SJCRH30 (cell line): ENCODE data around the gene TBC1D4. TPM values are rescaled to one million over a fixed set of nuclear protein-coding genes. Genes with fewer than 3 reads are reported as not detected.

Source experiments
- DNase-seq, 2 experiments: peaks; one replicate each; pipeline ENCODE4 v3.0.0-alpha.2; 2015 to 2020
- H3K27ac ChIP-seq: fragments of 250-450 bp; sonication (Bioruptor Pico); 2 replicates; pipeline ENCODE4 v1.5.1; 2020; ENCODE audit warnings: mild to moderate bottlenecking, moderate library complexity
- H3K27me3 ChIP-seq: fragments of 250-450 bp; sonication (Bioruptor Pico); 2 replicates; pipeline ENCODE4 v1.5.1; 2020; ENCODE audit warnings: mild to moderate bottlenecking, moderate library complexity
- H3K36me3 ChIP-seq: fragments of 250-450 bp; sonication (Bioruptor Pico); 2 replicates; pipeline ENCODE4 v1.5.1; 2020; ENCODE audit warnings: mild to moderate bottlenecking, moderate library complexity
- H3K4me1 ChIP-seq: fragments of 250-450 bp; sonication (Bioruptor Pico); 2 replicates; pipeline ENCODE4 v1.5.1; 2020; ENCODE audit warnings: mild to moderate bottlenecking, moderate library complexity
- H3K4me3 ChIP-seq: fragments of 250-450 bp; sonication (Bioruptor Pico); 2 replicates; pipeline ENCODE4 v1.5.1; 2020; ENCODE audit warnings: mild to moderate bottlenecking, moderate library complexity
- H3K9me3 ChIP-seq: fragments of 250-450 bp; sonication (Bioruptor Pico); replicated peaks from 2 replicates; pipeline ENCODE4 v1.5.1; 2020; ENCODE audit warnings: mild to moderate bottlenecking, moderate library complexity
- total RNA-seq: library from RNA; depleted of rRNA; stranded (reverse); fragments of >200 nt; shearing (Covaris generic); gene quantifications from 2 replicates; pipeline ENCODE4 v1.2.3, GENCODE V29; 2014

TBC1D4 gene
- total RNA-seq, 1 experiment from 2014 or later: 18.4 TPM

GRCh38 chr13:75478659-75479058 is 3.3 kb downstream of the TBC1D4 start:
- no peak for DNase-seq
- no peaks in the 10 kb centered on the region for H3K9me3 ChIP-seq
- H3K36me3 ChIP-seq: no peaks in the 10 kb centered on the region
- no peak overlapping the region for H3K27ac ChIP-seq
- H3K4me1 ChIP-seq: peaks cover 3% of the 10 kb centered on the region; the same call in 1 of the 2 replicates
- H3K27me3 ChIP-seq: no peaks in the 10 kb centered on the region
- H3K4me3 ChIP-seq: no peak overlapping the region

- Histone ChIP-seq H3K9me3 (no peaks in the 10 kb centered on the region), H3K4me3 (no peak overlapping the region), H3K36me3 (no peaks in the 10 kb centered on the region), H3K27me3 (no peaks in the 10 kb centered on the region), H3K4me1 (0 out of 2 replicates have a peak, but pooled peaks cover 3% of the 10 kb centered on the region), H3K27ac (no peak overlapping the region)
- no peak for DNase-seq
These were observed 7.0 kb downstream of the TBC1D4 start for GRCh38 chr13:75474956-75475355.

DNA sequence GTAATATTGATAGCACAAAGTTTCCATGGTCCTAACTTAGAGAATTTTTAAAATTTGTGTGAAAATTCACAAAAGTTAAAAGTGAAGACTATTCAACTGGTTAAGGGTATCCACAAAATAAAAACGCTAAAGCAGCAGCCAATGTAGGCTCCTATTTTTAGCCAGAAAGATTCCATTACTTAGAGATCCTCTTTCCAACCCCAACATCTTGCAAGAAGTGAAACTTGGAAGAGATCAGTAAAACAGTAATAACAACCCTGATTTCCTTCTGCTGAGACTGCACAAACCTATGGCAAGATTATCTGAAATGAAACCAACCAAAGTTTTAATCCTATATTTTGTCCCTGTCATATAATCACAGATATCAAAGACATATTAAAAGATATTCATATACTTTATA is 8.5 kb downstream of the TBC1D4 start:
- H3K4me3 ChIP-seq: no peak overlapping the region
- H3K27me3 ChIP-seq: no peaks in the 10 kb centered on the region
- no peak overlapping the region for H3K27ac ChIP-seq
- DNase-seq: no peak
- no peaks in the 10 kb centered on the region for H3K36me3 ChIP-seq
- H3K9me3 ChIP-seq: no peaks in the 10 kb centered on the region
- no peaks in the 10 kb centered on the region for H3K4me1 ChIP-seq

- no peaks in the 10 kb centered on the region for H3K36me3 ChIP-seq
- H3K4me3 ChIP-seq: no peak overlapping the region
- H3K9me3 ChIP-seq: no peaks in the 10 kb centered on the region
- no peaks in the 10 kb centered on the region for H3K27me3 ChIP-seq
- DNase-seq: no peak
- no peaks in the 10 kb centered on the region for H3K4me1 ChIP-seq
- no peak overlapping the region for H3K27ac ChIP-seq
These were observed 11.3 kb downstream of the TBC1D4 start for GRCh38 chr13:75470676-75471075.

- no peaks in the 10 kb centered on the region for H3K27me3 ChIP-seq
- no peak overlapping the region for H3K4me3 ChIP-seq
- H3K9me3 ChIP-seq: no peaks in the 10 kb centered on the region
- H3K36me3 ChIP-seq: no peaks in the 10 kb centered on the region
- H3K4me1 ChIP-seq: no peaks in the 10 kb centered on the region
- no peak for DNase-seq
- H3K27ac ChIP-seq: no peak overlapping the region
These were observed 12.9 kb downstream of the TBC1D4 start for GRCh38 chr13:75469047-75469446.

DNA sequence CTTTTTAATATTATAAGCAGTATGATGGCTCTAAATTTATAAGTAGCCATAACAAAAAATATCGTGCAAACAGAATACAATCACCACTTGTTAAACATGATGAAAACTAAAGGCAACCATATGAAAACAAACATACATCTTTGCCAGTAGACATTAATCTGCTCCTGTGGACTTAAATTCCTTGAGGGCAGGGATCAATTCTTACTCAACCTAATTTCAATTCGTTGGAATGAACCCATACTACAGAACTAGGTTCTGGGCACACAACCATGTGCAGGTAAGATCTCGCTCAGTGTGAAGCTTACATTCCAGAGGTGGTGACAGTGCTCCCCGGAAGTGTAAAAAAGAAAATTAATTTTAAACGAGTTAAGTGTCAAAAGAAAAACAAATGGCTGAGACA is 13.4 kb downstream of the TBC1D4 start:
- Histone ChIP-seq H3K27ac (no peak overlapping the region), H3K4me3 (no peak overlapping the region), H3K27me3 (no peaks in the 10 kb centered on the region), H3K9me3 (no peaks in the 10 kb centered on the region), H3K36me3 (no peaks in the 10 kb centered on the region), H3K4me1 (no peaks in the 10 kb centered on the region)
- no peak for DNase-seq

- no peaks in the 10 kb centered on the region for H3K4me1 ChIP-seq
- H3K9me3 ChIP-seq: no peaks in the 10 kb centered on the region
- no peak overlapping the region for H3K4me3 ChIP-seq
- H3K27ac ChIP-seq: no peak overlapping the region
- no peak for DNase-seq
- no peaks in the 10 kb centered on the region for H3K27me3 ChIP-seq
- H3K36me3 ChIP-seq: no peaks in the 10 kb centered on the region
These were observed 13.9 kb downstream of the TBC1D4 start for GRCh38 chr13:75468098-75468497.

DNA sequence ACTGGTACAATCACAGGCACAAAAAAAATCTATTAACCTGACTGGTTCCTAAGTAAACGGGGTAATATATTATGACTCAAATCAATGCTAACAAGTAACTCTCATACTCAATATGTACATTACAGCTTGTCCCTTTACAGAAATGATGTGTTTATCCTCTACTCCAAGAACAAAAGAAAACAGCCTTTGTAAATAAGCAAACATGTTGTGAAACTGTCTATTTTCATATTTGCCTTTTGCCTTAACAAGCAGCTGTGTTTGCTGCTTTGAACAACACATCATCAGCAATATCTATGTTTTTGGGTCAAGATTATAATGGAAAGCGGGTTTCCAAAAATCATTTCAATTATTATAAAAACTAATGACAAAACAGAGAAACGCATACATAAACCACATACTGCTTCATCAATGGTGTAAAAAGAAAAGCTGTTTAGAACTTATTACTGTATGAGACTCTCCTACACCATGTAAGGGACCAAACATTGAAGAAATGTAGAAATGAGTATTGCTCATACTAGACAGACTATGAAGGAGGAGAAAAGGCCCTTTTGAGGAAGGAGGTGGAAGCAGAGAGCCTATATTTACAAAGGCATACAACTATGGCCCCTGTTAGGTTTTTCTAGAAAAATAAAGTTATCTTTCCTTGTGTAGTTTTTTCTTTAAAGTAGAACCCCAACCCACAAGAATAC is 14.8 kb downstream of the TBC1D4 start:
- Histone ChIP-seq H3K4me3 (no peak overlapping the region), H3K27me3 (no peaks in the 10 kb centered on the region), H3K9me3 (no peaks in the 10 kb centered on the region), H3K27ac (no peak overlapping the region), H3K36me3 (no peaks in the 10 kb centered on the region), H3K4me1 (no peaks in the 10 kb centered on the region)
- DNase-seq: no peak

DNA sequence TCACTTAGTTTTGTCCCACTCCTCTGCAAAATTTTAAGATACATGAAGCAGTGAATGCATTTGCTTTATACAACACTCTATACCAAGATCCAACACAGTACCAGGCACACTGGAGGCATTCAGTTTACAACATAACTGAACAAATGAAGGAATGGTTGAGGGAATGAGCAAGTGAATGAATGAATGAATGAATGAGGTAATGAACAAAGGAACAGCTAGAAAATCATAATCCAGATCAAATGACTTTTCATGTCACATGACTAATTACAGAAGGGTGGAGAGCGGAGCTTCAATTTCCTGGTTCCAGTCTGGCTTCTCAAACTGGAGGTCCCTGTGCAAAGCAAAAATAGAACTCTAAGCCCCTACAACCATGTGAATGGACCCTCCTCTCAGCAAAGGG is 16.7 kb downstream of the TBC1D4 start:
- Histone ChIP-seq H3K4me1 (no peaks in the 10 kb centered on the region), H3K36me3 (no peaks in the 10 kb centered on the region), H3K27ac (no peak overlapping the region), H3K4me3 (no peak overlapping the region), H3K9me3 (no peaks in the 10 kb centered on the region), H3K27me3 (no peaks in the 10 kb centered on the region)
- DNase-seq: no peak

DNA sequence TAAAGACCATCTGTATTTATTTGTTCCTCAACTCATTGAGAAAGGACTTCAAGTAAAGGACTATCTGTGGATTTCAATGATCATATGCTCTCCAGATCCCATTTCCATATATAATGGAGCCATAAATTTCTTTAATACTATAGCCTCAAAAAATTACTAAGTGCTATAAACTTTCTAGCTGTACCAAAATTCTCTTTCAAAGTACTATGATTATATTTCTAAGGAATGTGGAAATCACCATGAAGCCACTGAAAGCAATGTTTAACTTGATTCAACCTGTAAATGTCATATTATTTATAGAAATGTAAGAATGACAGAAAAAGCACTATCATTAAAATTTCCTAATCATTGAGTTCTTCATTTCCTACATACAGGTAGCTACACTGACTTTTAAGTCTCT is 20.7 kb downstream of the TBC1D4 start:
- Histone ChIP-seq H3K27me3 (no peaks in the 10 kb centered on the region), H3K36me3 (no peaks in the 10 kb centered on the region), H3K4me3 (no peak overlapping the region), H3K27ac (no peak overlapping the region), H3K4me1 (no peaks in the 10 kb centered on the region), H3K9me3 (no peaks in the 10 kb centered on the region)
- DNase-seq: no peak

- Histone ChIP-seq H3K9me3 (no peaks in the 10 kb centered on the region), H3K4me3 (no peak overlapping the region), H3K27ac (no peak overlapping the region), H3K36me3 (no peaks in the 10 kb centered on the region), H3K27me3 (no peaks in the 10 kb centered on the region), H3K4me1 (no peaks in the 10 kb centered on the region)
- DNase-seq: no peak
These were observed 21.3 kb downstream of the TBC1D4 start for GRCh38 chr13:75460644-75461043.

DNA sequence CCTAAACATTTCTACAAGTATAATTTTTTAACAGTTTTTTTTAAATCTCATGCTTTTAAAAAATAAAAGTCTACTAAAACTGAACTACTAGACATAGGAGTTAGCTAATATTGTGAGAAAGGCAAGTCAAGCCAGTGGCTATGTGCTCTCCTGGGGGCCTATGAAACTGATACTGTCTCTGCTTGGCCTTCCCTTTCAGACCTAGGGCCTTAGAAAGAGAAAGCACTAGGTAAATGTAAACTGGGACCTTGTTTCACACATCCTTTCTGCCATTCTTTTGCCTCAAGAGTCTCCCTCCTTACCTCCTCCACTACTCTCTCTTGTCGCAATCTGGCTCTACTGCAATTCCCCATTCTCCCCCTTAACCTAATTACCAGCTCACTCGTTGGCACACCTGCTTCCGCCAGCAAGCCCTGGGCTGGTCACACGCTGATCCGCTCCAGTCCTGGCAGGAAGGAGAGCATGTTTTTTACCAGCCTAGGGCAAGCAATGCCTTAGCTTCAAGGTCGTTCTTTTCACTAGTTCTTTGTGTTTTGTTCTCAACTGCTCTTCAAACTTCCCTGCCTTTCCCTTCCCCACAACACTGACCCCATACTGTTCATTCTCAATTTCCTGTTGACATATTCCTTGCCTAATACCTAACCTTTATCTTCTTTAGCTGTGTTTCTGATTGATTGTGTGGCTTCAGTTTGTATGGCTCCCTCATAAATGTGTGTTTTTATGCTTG is 23.1 kb downstream of the TBC1D4 start:
- H3K9me3 ChIP-seq: no peaks in the 10 kb centered on the region
- DNase-seq: peak in 1 of 2 experiments; percentile 24
- no peaks in the 10 kb centered on the region for H3K4me1 ChIP-seq
- H3K4me3 ChIP-seq: no peak overlapping the region
- H3K27me3 ChIP-seq: no peaks in the 10 kb centered on the region
- H3K27ac ChIP-seq: no peak overlapping the region
- no peaks in the 10 kb centered on the region for H3K36me3 ChIP-seq

DNA sequence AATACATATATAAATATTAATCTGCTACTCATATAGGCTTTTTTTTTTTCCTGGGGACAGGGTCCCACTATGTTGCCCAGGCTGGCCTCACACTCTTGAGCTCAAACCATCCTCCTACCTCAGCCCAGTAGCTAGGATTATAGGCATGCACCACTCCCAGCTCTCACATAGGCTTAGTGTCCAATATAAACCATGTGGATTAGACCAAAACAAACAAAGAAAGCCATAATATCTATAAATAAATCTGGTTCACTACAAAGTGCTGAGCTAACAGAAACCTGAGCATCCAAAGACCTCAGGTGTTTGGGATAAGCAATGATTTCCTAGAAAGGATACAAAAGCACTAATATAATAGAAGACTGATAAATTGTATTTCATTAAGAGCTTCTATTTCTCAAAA is 26.0 kb downstream of the TBC1D4 start:
- H3K27me3 ChIP-seq: no peaks in the 10 kb centered on the region
- no peaks in the 10 kb centered on the region for H3K36me3 ChIP-seq
- H3K4me3 ChIP-seq: no peak overlapping the region
- H3K9me3 ChIP-seq: no peaks in the 10 kb centered on the region
- no peak for DNase-seq
- no peak overlapping the region for H3K27ac ChIP-seq
- no peaks in the 10 kb centered on the region for H3K4me1 ChIP-seq

GRCh38 chr13:75454497-75454896 is 27.5 kb downstream of the TBC1D4 start:
- Histone ChIP-seq H3K27me3 (no peaks in the 10 kb centered on the region), H3K4me1 (no peaks in the 10 kb centered on the region), H3K36me3 (no peaks in the 10 kb centered on the region), H3K9me3 (no peaks in the 10 kb centered on the region), H3K27ac (no peak overlapping the region), H3K4me3 (no peak overlapping the region)
- DNase-seq: no peak

- Histone ChIP-seq H3K4me3 (no peak overlapping the region), H3K4me1 (no peaks in the 10 kb centered on the region), H3K27ac (no peak overlapping the region), H3K36me3 (no peaks in the 10 kb centered on the region), H3K9me3 (no peaks in the 10 kb centered on the region), H3K27me3 (no peaks in the 10 kb centered on the region)
- DNase-seq: no peak
These were observed 29.4 kb downstream of the TBC1D4 start for GRCh38 chr13:75452564-75452963.

GRCh38 chr13:75447493-75447892 is 34.5 kb downstream of the TBC1D4 start:
- Histone ChIP-seq H3K27me3 (no peaks in the 10 kb centered on the region), H3K36me3 (no peaks in the 10 kb centered on the region), H3K4me1 (peaks cover 2% of the 10 kb centered on the region; the same call in 1 of the 2 replicates), H3K4me3 (no peak overlapping the region), H3K9me3 (no peaks in the 10 kb centered on the region), H3K27ac (no peak overlapping the region)
- no peak for DNase-seq
